HCT116 (cell line): Measurements from ENCODE around the gene SMYD3. TPM values are rescaled to one million over a fixed set of nuclear protein-coding genes. Genes with fewer than 3 reads are reported as not detected.

Experiments
- ATAC-seq: fragments of 200-7000 bp; cut with Tn5 transposase; 2 replicates; pipeline ENCODE4 v1.9.1; 2020; ENCODE audit warnings: mild to moderate bottlenecking, moderate library complexity
- BruUV-seq: library from RNA; stranded (reverse); fragments of 400-500 nt; replicated peaks from 2 replicates; lab custom pipeline; 2021; lab: Mats Ljungman, UMichigan
- CTCF ChIA-PET: fragments of 300-600 bp; sonication (Branson Sonifier 250); formaldehyde crosslinking; loops from one replicate; lab custom pipeline; 2021; ENCODE audit warnings: antibody characterized with exemption; lab: Charles Lee
- POLR2A ChIA-PET: fragments of 300-600, 350-600 bp; sonication (Branson Sonifier 250); formaldehyde crosslinking; loops from one replicate; lab custom pipeline; 2021; ENCODE audit warnings: antibody characterized with exemption; lab: Charles Lee
- RAD21 ChIA-PET, 2 experiments: fragments of 300-600 bp; sonication (Branson Sonifier 250); formaldehyde crosslinking; loops; one replicate each; lab custom pipeline; 2023; ENCODE audit warnings: low total read pairs in 2 of 2; ENCODE audit not compliant: uncharacterized antibody in 2 of 2, unreplicated experiment in 2 of 2, low non-redundant PET in 1 of 2; lab: Charles Lee
- DNase-seq: peaks from one replicate; pipeline ENCODE4 v3.0.0-alpha.2; 2010; ENCODE audit warnings: low read depth, low spot score
- H2AFZ ChIP-seq: fragments of 200-600 bp; shearing (Covaris generic), sonication (generic); 2 replicates; pipeline ENCODE4 v1.6.1; 2017; ENCODE audit warnings: low read depth, mixed run types, mixed read lengths, antibody characterized with exemption, low read length; ENCODE audit not compliant: poor library complexity, severe bottlenecking
- H3K27ac ChIP-seq: 2 replicates; pipeline ENCODE4 v1.5.1; 2012; ENCODE audit warnings: low read depth, low read length
- H3K27me3 ChIP-seq: fragments of 200-600 bp; sonication (generic); 2 replicates; pipeline ENCODE4 v1.6.1; 2016; ENCODE audit warnings: mixed run types, low read length, mixed read lengths; ENCODE audit not compliant: insufficient read depth
- H3K36me3 ChIP-seq, 2 experiments: fragments of 200-500 bp in 1 of 2; fragments of 200-600 bp in 1 of 2; sonication (Bioruptor generic) in 1 of 2; sonication (generic) in 1 of 2; 2 replicates each; pipeline versions ENCODE4 v1.5.1 to v1.6.1; 2014 to 2016; ENCODE audit warnings: low read length in 2 of 2, inconsistent platforms in 1 of 2, mixed read lengths in 1 of 2, mixed run types in 1 of 2; ENCODE audit not compliant: insufficient read depth in 2 of 2, control insufficient read depth in 1 of 2
- H3K4me1 ChIP-seq, 2 experiments: fragments of 200-600 bp in 1 of 2; sonication (generic) in 1 of 2; 2 replicates each; pipeline versions ENCODE4 v1.5.1 to v1.6.1; 2012 to 2017; ENCODE audit warnings: low read length in 2 of 2, inconsistent platforms in 1 of 2, mild to moderate bottlenecking in 1 of 2, mixed read lengths in 1 of 2, mixed run types in 1 of 2, moderate library complexity in 1 of 2; ENCODE audit not compliant: insufficient read depth in 2 of 2, control insufficient read depth in 1 of 2
- H3K4me2 ChIP-seq: fragments of 200-600 bp; sonication (generic); 2 replicates; pipeline ENCODE4 v1.6.1; 2017; ENCODE audit warnings: mixed run types, low read length, mixed read lengths
- H3K4me3 ChIP-seq, 2 experiments: fragments of 200-600 bp in 1 of 2; sonication (generic) in 1 of 2; replicated peaks in 1 of 2; 2 replicates each; pipeline ENCODE4 v1.5.1; 2011 to 2016; ENCODE audit warnings: low read length in 2 of 2, control low read depth in 1 of 2, low read depth in 1 of 2, mild to moderate bottlenecking in 1 of 2, mixed read lengths in 1 of 2, mixed run types in 1 of 2
- H3K79me2 ChIP-seq: fragments of 200-600 bp; sonication (generic); 2 replicates; pipeline ENCODE4 v1.6.1; 2017; ENCODE audit warnings: mild to moderate bottlenecking, mixed run types, low read length, moderate library complexity, mixed read lengths; ENCODE audit not compliant: insufficient read depth
- H3K9ac ChIP-seq: fragments of 200-600 bp; sonication (generic); 2 replicates; pipeline ENCODE4 v1.6.1; 2016; ENCODE audit warnings: low read length, mixed read lengths
- H3K9me2 ChIP-seq: fragments of 200-600 bp; sonication (generic), shearing (Covaris generic); 2 replicates; pipeline ENCODE4 v1.6.1; 2017; ENCODE audit warnings: mixed run types, mild to moderate bottlenecking, moderate library complexity; ENCODE audit not compliant: insufficient read depth
- H3K9me3 ChIP-seq, 2 experiments: fragments of 200-500 bp in 1 of 2; fragments of 200-600 bp in 1 of 2; sonication (Bioruptor generic) in 1 of 2; sonication (generic) in 1 of 2; 2 replicates each; pipeline ENCODE4 v1.6.1; 2014 to 2017; ENCODE audit warnings: low read length in 2 of 2, mixed read lengths in 2 of 2, inconsistent platforms in 1 of 2, low read depth in 1 of 2, mild to moderate bottlenecking in 1 of 2, mixed run types in 1 of 2, moderate library complexity in 1 of 2; ENCODE audit not compliant: control insufficient read depth in 1 of 2, insufficient read depth in 1 of 2
- H4K20me1 ChIP-seq: fragments of 200-600 bp; sonication (generic), shearing (Covaris generic); 2 replicates; pipeline ENCODE4 v1.6.1; 2017; ENCODE audit warnings: mixed run types, mild to moderate bottlenecking, moderate library complexity; ENCODE audit not compliant: insufficient read depth
- EGR1 ChIP-seq: IDR thresholded peaks from 2 replicates; pipeline ENCODE4 v1.6.1; 2012; ENCODE audit warnings: low read depth
- ELF1 ChIP-seq: IDR thresholded peaks from 2 replicates; pipeline ENCODE4 v1.6.1; 2012; ENCODE audit warnings: low read depth, borderline replicate concordance
- EZH2 ChIP-seq: fragments of 200-600 bp; sonication (generic); IDR thresholded peaks from 2 replicates; pipeline ENCODE4 v1.6.1; 2017; ENCODE audit warnings: antibody characterized with exemption, mixed run types
- EZH2phosphoT487 ChIP-seq: fragments of 200-600 bp; IDR thresholded peaks from 2 replicates; pipeline ENCODE4 v1.6.1; 2018; ENCODE audit warnings: antibody characterized with exemption, borderline replicate concordance
- FOSL1 ChIP-seq: IDR thresholded peaks from 2 replicates; pipeline ENCODE4 v1.6.1; 2012; ENCODE audit warnings: low read depth
- POLR2A ChIP-seq: IDR thresholded peaks from 2 replicates; pipeline ENCODE4 v1.7.0; 2011; ENCODE audit warnings: borderline replicate concordance; ENCODE audit not compliant: insufficient read depth, insufficient read length; ENCODE audit errors: extremely low read depth
- POLR2AphosphoS5 ChIP-seq: IDR thresholded peaks from 2 replicates; pipeline ENCODE4 v1.6.1; 2011; ENCODE audit warnings: mild to moderate bottlenecking, low read depth, low read length, moderate library complexity
- SP1 ChIP-seq: IDR thresholded peaks from 2 replicates; pipeline ENCODE4 v1.6.1; 2012; ENCODE audit warnings: low read depth
- SRF ChIP-seq: IDR thresholded peaks from 2 replicates; pipeline ENCODE4 v1.6.1; 2012; ENCODE audit warnings: low read depth
- intact Hi-C: fragments of 100-400 bp; cut with micrococcal nuclease; formaldehyde crosslinking; loops from 2 replicates; pipeline ENCODE4 v1.10.0; 2022
- total RNA-seq: library from RNA; stranded (reverse); gene quantifications from one replicate; pipeline ENCODE4 v1.2.1, GENCODE V29; 2021; ENCODE audit not compliant: unreplicated experiment
- TF ChIP-seq, protein P1 (sequence below): IDR thresholded peaks from 2 replicates; pipeline ENCODE4 v1.6.1; 2012; ENCODE audit warnings: low read depth
- TF ChIP-seq, protein P2 (sequence below): IDR thresholded peaks from 2 replicates; pipeline ENCODE4 v1.6.1; 2011; ENCODE audit warnings: mild to moderate bottlenecking, low read length, moderate library complexity; ENCODE audit not compliant: insufficient replicate concordance; ENCODE audit errors: extremely low read depth

SMYD3 gene
- total RNA-seq, 1 experiment from 2014 or later: 33.6 TPM

DNA sequence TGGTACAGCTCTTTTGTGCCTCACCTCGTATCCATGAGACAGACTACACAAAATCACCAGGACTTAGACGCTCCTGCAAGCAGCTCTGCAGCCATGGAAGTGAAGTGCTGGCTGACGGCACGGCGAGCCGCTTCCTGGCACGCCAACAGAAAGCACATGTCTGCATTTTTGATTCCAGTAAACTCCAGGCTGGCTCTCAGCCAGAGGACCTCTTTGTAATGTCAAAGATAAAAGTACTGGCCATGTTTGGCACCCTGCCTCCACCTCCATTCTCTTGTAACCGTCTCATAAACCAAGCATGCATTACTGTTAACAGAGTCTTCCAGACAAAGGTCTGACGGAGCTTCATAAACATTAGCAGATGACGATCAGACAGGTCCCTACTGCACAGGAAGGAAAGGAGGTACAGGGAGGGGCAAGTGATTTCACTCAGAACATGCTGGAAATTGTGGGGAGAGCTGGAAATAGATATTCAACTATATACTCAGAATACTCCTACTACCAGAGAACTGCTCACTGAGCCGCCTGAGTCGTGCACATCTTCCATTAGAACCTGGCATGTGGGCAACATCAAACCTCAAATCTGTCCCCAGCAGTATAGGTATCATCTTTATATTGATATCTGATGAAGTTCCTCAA, 632.0 kb downstream of the SMYD3 start:
- Histone ChIP-seq H3K79me2 (no peaks in the 10 kb centered on the region), H3K4me1 (no peaks in the 10 kb centered on the region; a peak in 1 of 4 replicates), H3K9me2 (no peaks in the 10 kb centered on the region), H3K27ac (no peak overlapping the region), H4K20me1 (no peaks in the 10 kb centered on the region), H3K9me3 (no peaks in the 10 kb centered on the region), H3K4me2 (no peak overlapping the region), H3K36me3 (no peaks in the 10 kb centered on the region), H3K9ac (no peak overlapping the region), H3K4me3 (no peak overlapping the region), H2AFZ (no peak overlapping the region), H3K27me3 (no peaks in the 10 kb centered on the region)
- TF ChIP-seq POLR2A (no peak), ELF1 (no peak)
- BruUV-seq: no TSS peak
- ChIA-PET CTCF (no interaction called here), POLR2A (no interaction called here), RAD21 (no interaction called here)
- ATAC-seq: no peak
- no peak for DNase-seq
- intact Hi-C loops: no loop called here

DNA sequence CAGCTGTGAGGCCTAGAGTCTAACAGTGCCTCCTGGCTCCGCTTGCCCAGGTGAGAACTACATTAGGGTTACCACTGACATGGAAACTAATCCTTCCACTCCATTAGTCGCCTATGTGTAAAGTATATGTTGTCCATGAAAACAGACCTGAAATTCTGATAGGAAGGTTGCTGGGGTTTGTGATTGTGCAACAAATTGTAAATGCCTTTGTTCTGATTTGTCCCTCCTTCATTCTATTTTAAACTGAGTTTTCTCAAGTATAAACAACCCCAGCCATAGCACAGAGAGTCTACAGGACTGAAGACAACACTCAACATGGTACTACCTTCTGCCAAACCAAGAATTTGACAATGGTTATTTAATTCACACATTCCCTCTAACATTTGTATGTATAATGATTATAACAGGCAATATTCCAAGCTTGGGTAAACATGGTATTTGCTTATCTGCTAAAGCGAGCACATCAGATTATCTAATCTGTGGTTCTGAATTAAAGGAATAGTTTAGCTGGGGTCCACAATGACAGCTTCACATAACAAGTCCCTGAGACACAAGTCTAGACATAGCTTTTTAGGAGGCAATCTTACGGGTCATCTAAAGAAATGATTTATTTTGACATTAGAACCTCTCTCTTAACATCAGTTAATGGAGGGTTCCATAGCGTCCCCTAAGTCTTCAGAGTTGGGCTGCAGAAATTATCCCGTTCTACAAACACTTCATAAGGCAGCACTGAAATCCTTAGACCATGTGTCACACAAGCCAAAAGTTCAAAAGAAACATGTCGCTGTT, 633.0 kb downstream of the SMYD3 start:
- intact Hi-C loops: no loop called here
- Histone ChIP-seq H3K27ac (no peak overlapping the region), H3K79me2 (no peaks in the 10 kb centered on the region), H2AFZ (no peak overlapping the region), H3K4me1 (no peaks in the 10 kb centered on the region; a peak in 1 of 4 replicates), H3K9me3 (no peaks in the 10 kb centered on the region), H4K20me1 (no peaks in the 10 kb centered on the region), H3K4me3 (no peak overlapping the region), H3K27me3 (no peaks in the 10 kb centered on the region), H3K9ac (no peak overlapping the region), H3K4me2 (no peak overlapping the region), H3K36me3 (no peaks in the 10 kb centered on the region), H3K9me2 (no peaks in the 10 kb centered on the region)
- DNase-seq (no peak), ATAC-seq (no peak)
- ChIA-PET CTCF (no interaction called here), POLR2A (no interaction called here), RAD21 (no interaction called here)
- no TSS peak for BruUV-seq
- TF ChIP-seq SP1: no peak
- TF ChIP-seq EGR1: no peak
- TF ChIP-seq, protein P1, sequence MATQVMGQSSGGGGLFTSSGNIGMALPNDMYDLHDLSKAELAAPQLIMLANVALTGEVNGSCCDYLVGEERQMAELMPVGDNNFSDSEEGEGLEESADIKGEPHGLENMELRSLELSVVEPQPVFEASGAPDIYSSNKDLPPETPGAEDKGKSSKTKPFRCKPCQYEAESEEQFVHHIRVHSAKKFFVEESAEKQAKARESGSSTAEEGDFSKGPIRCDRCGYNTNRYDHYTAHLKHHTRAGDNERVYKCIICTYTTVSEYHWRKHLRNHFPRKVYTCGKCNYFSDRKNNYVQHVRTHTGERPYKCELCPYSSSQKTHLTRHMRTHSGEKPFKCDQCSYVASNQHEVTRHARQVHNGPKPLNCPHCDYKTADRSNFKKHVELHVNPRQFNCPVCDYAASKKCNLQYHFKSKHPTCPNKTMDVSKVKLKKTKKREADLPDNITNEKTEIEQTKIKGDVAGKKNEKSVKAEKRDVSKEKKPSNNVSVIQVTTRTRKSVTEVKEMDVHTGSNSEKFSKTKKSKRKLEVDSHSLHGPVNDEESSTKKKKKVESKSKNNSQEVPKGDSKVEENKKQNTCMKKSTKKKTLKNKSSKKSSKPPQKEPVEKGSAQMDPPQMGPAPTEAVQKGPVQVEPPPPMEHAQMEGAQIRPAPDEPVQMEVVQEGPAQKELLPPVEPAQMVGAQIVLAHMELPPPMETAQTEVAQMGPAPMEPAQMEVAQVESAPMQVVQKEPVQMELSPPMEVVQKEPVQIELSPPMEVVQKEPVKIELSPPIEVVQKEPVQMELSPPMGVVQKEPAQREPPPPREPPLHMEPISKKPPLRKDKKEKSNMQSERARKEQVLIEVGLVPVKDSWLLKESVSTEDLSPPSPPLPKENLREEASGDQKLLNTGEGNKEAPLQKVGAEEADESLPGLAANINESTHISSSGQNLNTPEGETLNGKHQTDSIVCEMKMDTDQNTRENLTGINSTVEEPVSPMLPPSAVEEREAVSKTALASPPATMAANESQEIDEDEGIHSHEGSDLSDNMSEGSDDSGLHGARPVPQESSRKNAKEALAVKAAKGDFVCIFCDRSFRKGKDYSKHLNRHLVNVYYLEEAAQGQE: no peak
- TF ChIP-seq, protein P2, sequence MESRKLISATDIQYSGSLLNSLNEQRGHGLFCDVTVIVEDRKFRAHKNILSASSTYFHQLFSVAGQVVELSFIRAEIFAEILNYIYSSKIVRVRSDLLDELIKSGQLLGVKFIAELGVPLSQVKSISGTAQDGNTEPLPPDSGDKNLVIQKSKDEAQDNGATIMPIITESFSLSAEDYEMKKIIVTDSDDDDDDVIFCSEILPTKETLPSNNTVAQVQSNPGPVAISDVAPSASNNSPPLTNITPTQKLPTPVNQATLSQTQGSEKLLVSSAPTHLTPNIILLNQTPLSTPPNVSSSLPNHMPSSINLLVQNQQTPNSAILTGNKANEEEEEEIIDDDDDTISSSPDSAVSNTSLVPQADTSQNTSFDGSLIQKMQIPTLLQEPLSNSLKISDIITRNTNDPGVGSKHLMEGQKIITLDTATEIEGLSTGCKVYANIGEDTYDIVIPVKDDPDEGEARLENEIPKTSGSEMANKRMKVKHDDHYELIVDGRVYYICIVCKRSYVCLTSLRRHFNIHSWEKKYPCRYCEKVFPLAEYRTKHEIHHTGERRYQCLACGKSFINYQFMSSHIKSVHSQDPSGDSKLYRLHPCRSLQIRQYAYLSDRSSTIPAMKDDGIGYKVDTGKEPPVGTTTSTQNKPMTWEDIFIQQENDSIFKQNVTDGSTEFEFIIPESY: no peak
- TF ChIP-seq ELF1: no peak
- no peak for TF ChIP-seq POLR2AphosphoS5
- no peak for TF ChIP-seq EZH2
- no peak for TF ChIP-seq SRF
- TF ChIP-seq FOSL1: no peak
- TF ChIP-seq EZH2phosphoT487: no peak
